GM23338 (cell line): ENCODE data around the gene LAMTOR4. TPM values are rescaled to one million over a fixed set of nuclear protein-coding genes. Genes with fewer than 3 reads are reported as not detected.

Experiments
- ATAC-seq: fragments of 200-7000 bp; cut with Tn5 transposase; 3 replicates; pipeline ENCODE4 v1.9.1; 2020
- DNase-seq: peaks from one replicate; pipeline ENCODE4 v3.0.0-alpha.2; 2015; ENCODE audit warnings: low spot score
- H2AFZ ChIP-seq: fragments of 200-600 bp; sonication (generic); 2 replicates; pipeline ENCODE4 v1.8.0; 2016; ENCODE audit warnings: antibody characterized with exemption, mild to moderate bottlenecking, moderate library complexity
- H3F3A ChIP-seq: fragments of 200-600 bp; sonication (generic); replicated peaks from 2 replicates; pipeline ENCODE4 v1.8.0; 2017; ENCODE audit warnings: antibody characterized with exemption, mixed run types, low read depth
- H3K27ac ChIP-seq: fragments of 200-600 bp; sonication (generic); 2 replicates; pipeline ENCODE4 v1.6.1; 2016; ENCODE audit warnings: low read depth
- H3K27me3 ChIP-seq: fragments of 200-600 bp; sonication (generic); 2 replicates; pipeline ENCODE4 v1.8.0; 2016; ENCODE audit warnings: mild to moderate bottlenecking, mixed run types, moderate library complexity; ENCODE audit not compliant: insufficient read depth
- H3K36me3 ChIP-seq: fragments of 200-600 bp; sonication (generic); 2 replicates; pipeline ENCODE4 v1.8.0; 2016; ENCODE audit warnings: mild to moderate bottlenecking; ENCODE audit not compliant: insufficient read depth
- H3K4me1 ChIP-seq: fragments of 200-600 bp; sonication (generic); 2 replicates; pipeline ENCODE4 v1.8.0; 2016; ENCODE audit warnings: mild to moderate bottlenecking, moderate library complexity; ENCODE audit not compliant: insufficient read depth
- H3K4me2 ChIP-seq: fragments of 200-600 bp; sonication (generic); 2 replicates; pipeline ENCODE4 v1.7.1; 2017; ENCODE audit warnings: mixed run types
- H3K4me3 ChIP-seq: fragments of 200-600 bp; sonication (generic); 2 replicates; pipeline ENCODE4 v1.6.1; 2016; ENCODE audit warnings: mixed run types
- H3K79me2 ChIP-seq: fragments of 200-600 bp; sonication (generic); replicated peaks from 2 replicates; pipeline ENCODE4 v1.8.0; 2017; ENCODE audit warnings: mild to moderate bottlenecking; ENCODE audit not compliant: insufficient read depth
- H3K9me2 ChIP-seq: fragments of 200-600 bp; sonication (generic); 2 replicates; pipeline ENCODE4 v1.8.0; 2017; ENCODE audit not compliant: insufficient read depth
- H4K20me1 ChIP-seq: fragments of 200-600 bp; sonication (generic); replicated peaks from 2 replicates; pipeline ENCODE4 v1.8.0; 2017; ENCODE audit warnings: mild to moderate bottlenecking; ENCODE audit not compliant: insufficient read depth
- H3K27ac Mint-ChIP-seq: 2 replicates; pipeline ENCODE4 v1.8.0; 2020; ENCODE audit warnings: inconsistent platforms, mild to moderate bottlenecking, moderate library complexity, mixed read lengths
- H3K27me3 Mint-ChIP-seq: 3 replicates; pipeline ENCODE4 v1.8.0; 2022; ENCODE audit warnings: low read depth, mild to moderate bottlenecking, moderate library complexity, mixed read lengths, inconsistent platforms; ENCODE audit not compliant: insufficient read depth, poor library complexity
- H3K36me3 Mint-ChIP-seq: 3 replicates; pipeline ENCODE4 v1.8.0; 2021; ENCODE audit warnings: low read depth, mild to moderate bottlenecking, inconsistent platforms, moderate library complexity, mixed read lengths
- H3K4me1 Mint-ChIP-seq: 3 replicates; pipeline ENCODE4 v1.8.0; 2020; ENCODE audit warnings: mild to moderate bottlenecking, inconsistent platforms, mixed read lengths
- H3K4me3 Mint-ChIP-seq: 3 replicates; pipeline ENCODE4 v1.8.0; 2021; ENCODE audit warnings: moderate library complexity, mild to moderate bottlenecking, inconsistent platforms, mixed read lengths
- H3K9me3 Mint-ChIP-seq: 3 replicates; pipeline ENCODE4 v1.8.0; 2020; ENCODE audit warnings: moderate library complexity, mild to moderate bottlenecking, inconsistent platforms, mixed read lengths
- CREB1 ChIP-seq: fragments of 250-450 bp; sonication (Bioruptor Pico); IDR thresholded peaks from 2 replicates; pipeline ENCODE4 v1.5.0; 2020; ENCODE audit warnings: low read depth, mild to moderate bottlenecking, moderate library complexity
- ETS1 ChIP-seq: IDR thresholded peaks from 2 replicates; pipeline ENCODE4 v1.6.1; 2016; ENCODE audit warnings: antibody characterized with exemption
- EZH2 ChIP-seq: fragments of 200-600 bp; sonication (generic); IDR thresholded peaks from one replicate; pipeline ENCODE4 v1.8.0; 2017; ENCODE audit warnings: antibody characterized with exemption, mild to moderate bottlenecking, low read depth; ENCODE audit not compliant: unreplicated experiment
- EZH2phosphoT487 ChIP-seq: fragments of 200-600 bp; sonication (generic); IDR thresholded peaks from one replicate; pipeline ENCODE4 v1.8.1; 2018; ENCODE audit warnings: antibody characterized with exemption; ENCODE audit not compliant: unreplicated experiment
- JUNB ChIP-seq: IDR thresholded peaks from one replicate; pipeline ENCODE4 v1.6.1; 2016; ENCODE audit warnings: antibody characterized with exemption; ENCODE audit not compliant: unreplicated experiment
- NANOG ChIP-seq: IDR thresholded peaks from 2 replicates; pipeline ENCODE4 v1.6.1; 2016; ENCODE audit warnings: antibody characterized with exemption, borderline replicate concordance
- POLR2AphosphoS5 ChIP-seq: IDR thresholded peaks from 2 replicates; pipeline ENCODE4 v1.6.1; 2016; ENCODE audit warnings: antibody characterized with exemption, low read depth
- STAT1 ChIP-seq: IDR thresholded peaks from one replicate; pipeline ENCODE4 v1.6.1; 2016; ENCODE audit warnings: antibody characterized with exemption; ENCODE audit not compliant: unreplicated experiment
- ZNF114 ChIP-seq: fragments of 250-450 bp; sonication (Bioruptor Pico); IDR thresholded peaks from 2 replicates; pipeline ENCODE4 v1.5.0; 2020; ENCODE audit warnings: mild to moderate bottlenecking, moderate library complexity
- ZNF331 ChIP-seq: fragments of 250-450 bp; sonication (Bioruptor Pico); IDR thresholded peaks from 2 replicates; pipeline ENCODE4 v1.5.0; 2020; ENCODE audit warnings: low read depth, mild to moderate bottlenecking, moderate library complexity
- ZNF462 ChIP-seq: fragments of 250-450 bp; sonication (Bioruptor Pico); IDR thresholded peaks from 2 replicates; pipeline ENCODE4 v1.5.0; 2020; ENCODE audit warnings: mild to moderate bottlenecking, moderate library complexity
- polyA plus RNA-seq: library from polyadenylated mRNA; unstranded; fragments of >200 nt; fragmentation: Nextera tagmentation; extraction: Ambion mirVana; gene quantifications from 2 replicates; pipeline ENCODE4 v1.2.1, GENCODE V29; 2016
- total RNA-seq: library from RNA; depleted of rRNA; stranded (reverse); fragments of >200 nt; shearing (Covaris generic); gene quantifications from 2 replicates; pipeline ENCODE4 v1.2.3, GENCODE V29; 2014
- TF ChIP-seq, protein P1 (sequence below), 2 experiments: fragments of 200-600 bp in 1 of 2; sonication (generic) in 1 of 2; conservative IDR thresholded peaks; 2 replicates each; pipeline versions ENCODE4 v1.5.1 to v1.6.1; 2016 to 2017; ENCODE audit warnings: antibody characterized with exemption in 2 of 2, low read depth in 2 of 2, mild to moderate bottlenecking in 2 of 2, moderate library complexity in 1 of 2
- TF ChIP-seq, protein P2 (sequence below): IDR thresholded peaks from one replicate; pipeline ENCODE4 v1.6.1; 2018; ENCODE audit warnings: antibody characterized with exemption; ENCODE audit not compliant: unreplicated experiment

The LAMTOR4 gene
- total and polyA plus RNA-seq, 2 experiments from 2014 or later: 145 to 333 TPM

- H3F3A ChIP-seq: no peaks in the 10 kb centered on the region
- H3K4me3 Mint-ChIP-seq: no peak overlapping the region
- H3K4me1 ChIP-seq: no peaks in the 10 kb centered on the region; the same call in 1 of the 2 replicates
- peaks cover 16% of the 10 kb centered on the region for H3K4me1 Mint-ChIP-seq
- no peaks in the 10 kb centered on the region for H4K20me1 ChIP-seq
- H3K27me3 ChIP-seq: no peaks in the 10 kb centered on the region
- TF ChIP-seq NANOG (no peak), ZNF114 (CRISPR knock-in tag) (no peak), POLR2AphosphoS5 (no peak), STAT1 (no peak), EZH2phosphoT487 (no peak), CREB1 (CRISPR knock-in tag) (no peak), ZNF462 (no peak), JUNB (no peak), ZNF331 (CRISPR knock-in tag) (no peak), EZH2 (no peak), ETS1 (no peak)
- TF ChIP-seq, protein P1, sequence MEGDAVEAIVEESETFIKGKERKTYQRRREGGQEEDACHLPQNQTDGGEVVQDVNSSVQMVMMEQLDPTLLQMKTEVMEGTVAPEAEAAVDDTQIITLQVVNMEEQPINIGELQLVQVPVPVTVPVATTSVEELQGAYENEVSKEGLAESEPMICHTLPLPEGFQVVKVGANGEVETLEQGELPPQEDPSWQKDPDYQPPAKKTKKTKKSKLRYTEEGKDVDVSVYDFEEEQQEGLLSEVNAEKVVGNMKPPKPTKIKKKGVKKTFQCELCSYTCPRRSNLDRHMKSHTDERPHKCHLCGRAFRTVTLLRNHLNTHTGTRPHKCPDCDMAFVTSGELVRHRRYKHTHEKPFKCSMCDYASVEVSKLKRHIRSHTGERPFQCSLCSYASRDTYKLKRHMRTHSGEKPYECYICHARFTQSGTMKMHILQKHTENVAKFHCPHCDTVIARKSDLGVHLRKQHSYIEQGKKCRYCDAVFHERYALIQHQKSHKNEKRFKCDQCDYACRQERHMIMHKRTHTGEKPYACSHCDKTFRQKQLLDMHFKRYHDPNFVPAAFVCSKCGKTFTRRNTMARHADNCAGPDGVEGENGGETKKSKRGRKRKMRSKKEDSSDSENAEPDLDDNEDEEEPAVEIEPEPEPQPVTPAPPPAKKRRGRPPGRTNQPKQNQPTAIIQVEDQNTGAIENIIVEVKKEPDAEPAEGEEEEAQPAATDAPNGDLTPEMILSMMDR (conservative IDR thresholded peaks at IDR 0.05; ENCODE audit: low read depth in 2 of 2): no peak
- TF ChIP-seq, protein P2, sequence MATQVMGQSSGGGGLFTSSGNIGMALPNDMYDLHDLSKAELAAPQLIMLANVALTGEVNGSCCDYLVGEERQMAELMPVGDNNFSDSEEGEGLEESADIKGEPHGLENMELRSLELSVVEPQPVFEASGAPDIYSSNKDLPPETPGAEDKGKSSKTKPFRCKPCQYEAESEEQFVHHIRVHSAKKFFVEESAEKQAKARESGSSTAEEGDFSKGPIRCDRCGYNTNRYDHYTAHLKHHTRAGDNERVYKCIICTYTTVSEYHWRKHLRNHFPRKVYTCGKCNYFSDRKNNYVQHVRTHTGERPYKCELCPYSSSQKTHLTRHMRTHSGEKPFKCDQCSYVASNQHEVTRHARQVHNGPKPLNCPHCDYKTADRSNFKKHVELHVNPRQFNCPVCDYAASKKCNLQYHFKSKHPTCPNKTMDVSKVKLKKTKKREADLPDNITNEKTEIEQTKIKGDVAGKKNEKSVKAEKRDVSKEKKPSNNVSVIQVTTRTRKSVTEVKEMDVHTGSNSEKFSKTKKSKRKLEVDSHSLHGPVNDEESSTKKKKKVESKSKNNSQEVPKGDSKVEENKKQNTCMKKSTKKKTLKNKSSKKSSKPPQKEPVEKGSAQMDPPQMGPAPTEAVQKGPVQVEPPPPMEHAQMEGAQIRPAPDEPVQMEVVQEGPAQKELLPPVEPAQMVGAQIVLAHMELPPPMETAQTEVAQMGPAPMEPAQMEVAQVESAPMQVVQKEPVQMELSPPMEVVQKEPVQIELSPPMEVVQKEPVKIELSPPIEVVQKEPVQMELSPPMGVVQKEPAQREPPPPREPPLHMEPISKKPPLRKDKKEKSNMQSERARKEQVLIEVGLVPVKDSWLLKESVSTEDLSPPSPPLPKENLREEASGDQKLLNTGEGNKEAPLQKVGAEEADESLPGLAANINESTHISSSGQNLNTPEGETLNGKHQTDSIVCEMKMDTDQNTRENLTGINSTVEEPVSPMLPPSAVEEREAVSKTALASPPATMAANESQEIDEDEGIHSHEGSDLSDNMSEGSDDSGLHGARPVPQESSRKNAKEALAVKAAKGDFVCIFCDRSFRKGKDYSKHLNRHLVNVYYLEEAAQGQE: no peak
- H3K36me3 Mint-ChIP-seq: no peaks in the 10 kb centered on the region
- peaks cover 11% of the 10 kb centered on the region for H3K27me3 Mint-ChIP-seq
- H3K36me3 ChIP-seq: no peaks in the 10 kb centered on the region
- no peaks in the 10 kb centered on the region for H3K79me2 ChIP-seq
- ATAC-seq (no peak), DNase-seq (no peak)
- H3K9me2 ChIP-seq: no peaks in the 10 kb centered on the region
- H3K27ac ChIP-seq: no peak overlapping the region
- no peaks in the 10 kb centered on the region for H3K9me3 Mint-ChIP-seq
- H2AFZ ChIP-seq: no peak overlapping the region
- H3K4me3 ChIP-seq: no peak overlapping the region
- no peak overlapping the region for H3K27ac Mint-ChIP-seq
- no peak overlapping the region for H3K4me2 ChIP-seq
Measured at GRCh38 chr7:100198266-100198665, 49.5 kb downstream of the LAMTOR4 start.
